Measurements from ENCODE around the gene EML4.
"Not testable (repeated sequence)": the region's sequence is repeated elsewhere in the genome, so short reads cannot be mapped to it uniquely, and the experiment has no call there.

EML4 gene

GRCh38 chr2:42371611-42372473 is 202.7 kb downstream of the EML4 start:
- no peak for DNase-seq (ENCODE audit: extremely low read depth in 1 of 2, low read depth in 1 of 2)

GRCh38 chr2:42372474-42373200 is 203.5 kb downstream of the EML4 start:
- no peak for DNase-seq (ENCODE audit: extremely low read depth in 1 of 2, low read depth in 1 of 2)

GRCh38 chr2:42376758-42377157 is 207.6 kb downstream of the EML4 start:
- no peak for DNase-seq (ENCODE audit: extremely low read depth in 1 of 2, low read depth in 1 of 2)

GRCh38 chr2:42378415-42378814 is 209.3 kb downstream of the EML4 start:
- no peak for DNase-seq (ENCODE audit: extremely low read depth in 1 of 2, low read depth in 1 of 2)

- not testable (repeated sequence) for DNase-seq (ENCODE audit: extremely low read depth in 1 of 2, low read depth in 1 of 2)
Measured at GRCh38 chr2:42380026-42380425, 210.9 kb downstream of the EML4 start.

- no peak for DNase-seq (ENCODE audit: extremely low read depth in 1 of 2, low read depth in 1 of 2)
Measured at GRCh38 chr2:42382144-42382543, 213.0 kb downstream of the EML4 start.

Data from activated CD8-positive, alpha-beta memory T cell treated with anti-CD3 and anti-CD28 coated beads for 1 hour (primary cell).